Forelimb muscle (tissue), 1 donor: ENCODE results near the gene PRKACG. TPM values are rescaled to one million over a fixed set of nuclear protein-coding genes. Genes with fewer than 3 reads are reported as not detected.
A peak's percentile ranks its signal among the peaks of the same experiment; 100 is the strongest.
"Not testable (repeated sequence)": the region's sequence is repeated elsewhere in the genome, so short reads cannot be mapped to it uniquely, and the experiment has no call there.

Experiments
- DNase-seq: peaks from one replicate; pipeline ENCODE4 v3.0.0-alpha.2; 2013; ENCODE audit warnings: low read depth
- polyA plus RNA-seq: library from polyadenylated mRNA; unstranded; fragments of 120-200 nt; gene quantifications from one replicate; pipeline ENCODE4 v1.2.1, GENCODE V29; 2013; ENCODE audit not compliant: insufficient read length

Gene PRKACG
- 0.11 TPM for polyA plus RNA-seq

DNA sequence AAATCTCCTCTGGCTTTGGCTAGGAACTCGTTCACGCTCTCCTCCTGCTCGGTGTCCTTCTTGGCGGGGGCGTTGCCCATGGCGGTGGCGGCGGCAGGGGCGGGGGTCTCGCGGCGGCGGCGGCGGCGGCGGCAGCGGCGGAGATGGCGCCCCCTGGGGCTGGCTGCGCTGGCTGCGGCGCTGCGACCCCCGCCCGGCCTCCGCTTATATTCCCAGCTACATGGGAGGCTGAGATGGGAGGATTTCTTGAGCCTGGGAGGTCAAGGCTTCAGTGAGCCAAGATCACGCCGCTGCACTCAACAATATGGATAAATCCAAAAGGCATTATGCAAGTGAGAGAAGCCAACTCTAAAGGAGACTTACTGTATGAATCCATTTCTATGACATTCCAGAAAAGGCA lies at the start of gene PRKACG:
Gene PRKACG, minus strand, starts transcription at position 101 of the 400 bp plus-strand sequence. Its CDS starts 21 bp downstream, at position 80.
- no peak for DNase-seq

DNA sequence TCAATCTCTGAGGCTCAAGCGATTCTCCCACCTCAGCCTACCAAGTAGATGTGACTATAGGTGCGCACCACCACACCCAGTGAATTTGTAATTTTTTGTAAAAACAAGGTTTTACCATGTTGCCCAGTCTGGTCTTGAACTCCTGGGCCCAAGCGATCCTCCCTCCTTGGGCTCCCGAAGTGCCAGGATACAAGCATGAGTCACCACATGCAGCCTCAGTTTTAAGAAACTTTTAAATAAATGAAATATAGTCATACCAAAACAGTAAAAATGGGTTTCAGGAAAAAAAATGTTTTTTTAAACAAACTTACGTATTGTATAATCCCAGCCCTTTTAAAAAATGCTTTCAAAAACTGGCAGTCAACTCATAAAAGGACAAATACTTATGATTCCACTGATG lies 48.3 kb upstream of the PRKACG start:
- no peak for DNase-seq

DNA sequence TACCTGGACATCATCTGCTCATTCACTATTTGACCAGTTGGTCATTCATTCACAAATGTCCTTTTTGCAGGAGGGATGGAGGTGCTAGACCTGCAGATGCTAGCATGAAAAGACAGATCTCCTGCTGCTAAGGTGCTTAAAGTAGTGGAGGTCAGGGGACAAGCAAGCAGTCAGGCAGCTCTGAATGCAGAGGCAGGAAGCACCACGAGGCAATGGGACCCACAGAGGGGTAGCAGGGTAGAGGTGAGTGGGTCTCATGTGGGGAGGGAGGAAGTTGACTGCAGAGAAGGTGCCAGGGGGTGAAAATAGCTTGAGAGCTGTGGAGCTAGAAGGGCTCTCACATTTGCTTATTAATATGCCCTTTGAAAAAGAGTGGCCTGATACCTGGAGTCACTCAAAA lies 46.9 kb upstream of the PRKACG start:
- DNase-seq: no peak

DNA sequence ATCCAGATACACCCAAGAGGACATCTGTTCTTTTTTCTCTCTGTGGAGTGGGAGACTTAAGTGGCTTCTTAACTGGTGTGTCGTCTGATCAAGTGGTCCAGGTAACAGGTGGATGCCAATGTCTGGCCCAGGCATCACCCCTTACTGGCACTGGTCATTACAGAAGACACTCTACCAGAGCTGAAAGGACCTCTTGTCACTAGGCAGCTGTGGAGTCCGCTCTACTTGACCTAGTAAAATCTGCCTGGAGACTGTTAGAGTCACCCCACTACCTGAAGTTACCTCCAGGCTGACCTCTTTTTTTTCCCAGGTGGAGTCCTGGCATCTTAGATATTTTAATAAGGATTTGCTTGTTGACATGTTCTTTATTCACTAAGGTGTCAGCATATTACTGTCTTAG lies 44.2 kb upstream of the PRKACG start:
- no peak for DNase-seq

DNA sequence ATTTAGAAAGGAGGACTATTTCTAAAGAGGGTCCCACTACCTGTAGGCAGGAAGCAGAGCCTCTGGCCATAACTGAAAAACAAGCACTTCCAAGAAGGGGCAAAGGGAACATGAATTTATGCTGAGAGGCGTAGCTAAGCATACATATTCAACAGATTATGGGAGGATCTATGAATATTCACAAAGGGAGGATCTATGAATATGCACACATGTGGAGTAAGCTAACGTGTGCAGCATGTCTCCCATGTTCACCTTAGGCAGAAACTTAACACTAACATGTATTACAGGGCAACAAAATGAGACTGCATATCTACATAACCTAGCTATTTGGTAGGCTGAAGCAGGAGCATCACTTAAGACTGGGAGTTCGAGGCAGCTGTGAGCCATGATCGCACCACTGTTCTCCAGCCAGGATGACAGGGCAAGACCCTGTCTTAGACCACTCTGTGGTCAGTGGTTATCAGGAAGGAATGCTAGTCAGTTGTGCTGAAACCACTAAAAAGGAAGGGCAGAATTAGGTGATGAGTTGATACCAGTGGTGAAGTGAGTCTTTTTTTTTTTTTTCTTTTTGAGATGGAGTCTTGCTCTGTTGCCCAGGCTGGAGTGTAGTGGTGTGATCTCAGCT lies 42.4 kb upstream of the PRKACG start:
- DNase-seq: no peak

DNA sequence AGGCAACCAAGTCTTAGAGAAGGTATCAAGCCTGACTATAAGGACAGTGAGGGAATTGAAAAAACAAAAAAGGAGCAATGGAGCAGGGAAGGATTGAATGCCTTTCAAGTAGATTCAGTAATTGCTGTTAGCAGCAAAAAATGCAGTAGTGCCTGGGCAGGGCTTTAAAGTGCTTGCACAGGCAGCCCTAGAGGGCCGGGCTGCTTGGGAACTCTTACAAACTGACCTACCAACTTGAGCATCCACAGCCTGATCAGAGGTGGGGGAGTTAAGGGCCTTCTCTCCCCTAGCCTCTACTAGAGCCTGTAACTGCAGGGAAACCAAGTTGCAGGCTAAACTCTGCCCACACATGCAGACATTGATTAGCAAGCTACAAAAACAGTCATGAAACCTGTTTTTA lies 41.1 kb upstream of the PRKACG start:
- DNase-seq: no peak

DNA sequence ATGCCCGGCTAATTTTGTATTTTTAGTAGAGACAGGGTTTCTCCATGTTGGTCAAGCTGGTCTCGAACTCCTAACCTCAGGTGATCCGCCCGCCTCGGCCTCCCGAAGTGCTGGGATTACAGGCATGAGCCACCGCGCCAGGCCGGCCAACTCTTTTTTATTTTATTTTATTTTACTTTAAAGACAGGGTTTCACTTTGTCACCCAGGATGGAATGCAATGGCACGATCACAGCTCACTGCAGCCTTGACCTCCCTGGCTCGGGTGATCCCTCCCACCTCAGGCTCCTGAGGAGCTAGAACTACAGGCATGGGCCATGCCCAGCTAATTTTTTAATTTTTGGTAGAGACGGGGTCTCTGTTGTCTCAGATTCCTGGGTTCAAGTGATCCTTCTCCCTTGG lies 37.0 kb upstream of the PRKACG start:
- DNase-seq: not testable (repeated sequence)

DNA sequence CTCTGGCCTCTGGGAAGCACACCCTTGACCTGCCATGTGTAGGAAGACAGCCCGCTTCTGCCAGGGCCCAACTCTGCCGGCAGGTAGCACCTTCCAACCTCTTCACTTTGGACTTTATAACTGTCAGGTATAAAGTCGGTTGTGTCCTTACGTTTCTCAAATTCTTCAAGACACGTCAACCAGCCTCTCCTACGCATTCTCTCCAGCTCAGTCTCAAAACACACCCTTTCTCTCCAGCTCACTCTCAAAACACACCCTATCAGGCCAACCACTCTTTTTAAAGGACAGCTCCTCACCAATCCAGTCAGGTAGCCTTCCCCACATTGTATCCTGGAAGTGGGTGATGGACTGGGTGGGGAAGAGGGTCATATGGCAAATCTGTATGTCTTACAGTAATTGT lies 35.2 kb upstream of the PRKACG start:
- DNase-seq: no peak

DNA sequence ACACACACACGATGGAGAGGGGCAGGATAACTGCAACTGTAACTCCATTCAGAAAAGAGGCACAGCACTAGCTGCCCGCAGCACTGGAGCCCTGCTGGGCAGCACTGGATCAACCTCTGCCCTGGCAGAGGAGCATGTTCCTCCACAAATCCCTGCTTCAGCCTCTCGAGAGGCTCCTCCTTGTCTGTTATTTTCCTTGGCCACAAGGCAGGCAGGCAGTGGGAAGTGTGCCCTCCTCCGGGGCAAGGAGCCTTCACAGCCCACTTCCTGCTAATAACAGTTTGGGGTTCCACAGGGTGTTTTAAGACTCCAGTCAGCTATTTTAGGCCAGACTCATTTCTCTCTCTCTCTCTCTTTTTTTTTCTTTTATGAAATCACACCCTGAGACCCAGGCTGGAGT lies 33.5 kb upstream of the PRKACG start:
- no peak for DNase-seq

DNA sequence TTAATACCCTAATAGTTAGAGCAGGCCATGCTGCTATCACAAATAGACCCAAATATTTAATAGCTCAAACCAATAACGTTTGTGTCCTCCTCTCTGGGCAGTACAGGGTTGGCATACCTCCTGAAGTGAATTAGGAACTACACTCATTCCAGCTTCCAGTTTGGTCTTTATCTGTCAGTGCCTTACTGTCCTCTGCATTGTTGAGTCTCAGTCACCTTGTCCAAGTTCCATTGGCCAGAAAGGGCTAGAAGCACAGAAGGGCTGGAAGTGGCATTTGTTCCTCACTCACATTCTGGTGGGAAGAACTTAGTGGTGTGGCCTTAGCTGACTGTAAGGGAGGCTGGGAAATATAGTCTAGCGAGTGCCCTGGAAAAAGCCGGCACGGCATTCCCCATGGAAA lies 32.8 kb upstream of the PRKACG start:
- DNase-seq: no peak

DNA sequence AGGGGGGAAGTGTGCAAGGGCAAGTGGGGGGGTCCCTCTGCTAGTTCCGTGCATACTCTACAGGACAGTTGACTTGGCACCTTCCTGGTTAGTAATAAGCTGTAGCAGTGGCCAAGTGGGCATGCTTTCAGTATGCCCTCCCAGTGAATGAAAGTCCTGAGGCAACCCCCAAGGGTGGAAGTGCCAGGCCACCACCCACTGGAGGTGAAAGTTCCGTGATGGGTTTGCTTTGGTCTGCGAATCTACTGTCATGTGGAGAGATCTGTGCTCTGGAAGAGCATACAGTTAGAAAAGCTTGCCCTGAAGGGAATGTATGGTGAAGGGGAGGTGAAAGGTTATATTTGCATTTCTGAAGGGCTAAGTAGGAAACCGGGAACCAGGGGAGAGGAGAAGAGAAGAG lies 31.9 kb upstream of the PRKACG start:
- no peak for DNase-seq

DNA sequence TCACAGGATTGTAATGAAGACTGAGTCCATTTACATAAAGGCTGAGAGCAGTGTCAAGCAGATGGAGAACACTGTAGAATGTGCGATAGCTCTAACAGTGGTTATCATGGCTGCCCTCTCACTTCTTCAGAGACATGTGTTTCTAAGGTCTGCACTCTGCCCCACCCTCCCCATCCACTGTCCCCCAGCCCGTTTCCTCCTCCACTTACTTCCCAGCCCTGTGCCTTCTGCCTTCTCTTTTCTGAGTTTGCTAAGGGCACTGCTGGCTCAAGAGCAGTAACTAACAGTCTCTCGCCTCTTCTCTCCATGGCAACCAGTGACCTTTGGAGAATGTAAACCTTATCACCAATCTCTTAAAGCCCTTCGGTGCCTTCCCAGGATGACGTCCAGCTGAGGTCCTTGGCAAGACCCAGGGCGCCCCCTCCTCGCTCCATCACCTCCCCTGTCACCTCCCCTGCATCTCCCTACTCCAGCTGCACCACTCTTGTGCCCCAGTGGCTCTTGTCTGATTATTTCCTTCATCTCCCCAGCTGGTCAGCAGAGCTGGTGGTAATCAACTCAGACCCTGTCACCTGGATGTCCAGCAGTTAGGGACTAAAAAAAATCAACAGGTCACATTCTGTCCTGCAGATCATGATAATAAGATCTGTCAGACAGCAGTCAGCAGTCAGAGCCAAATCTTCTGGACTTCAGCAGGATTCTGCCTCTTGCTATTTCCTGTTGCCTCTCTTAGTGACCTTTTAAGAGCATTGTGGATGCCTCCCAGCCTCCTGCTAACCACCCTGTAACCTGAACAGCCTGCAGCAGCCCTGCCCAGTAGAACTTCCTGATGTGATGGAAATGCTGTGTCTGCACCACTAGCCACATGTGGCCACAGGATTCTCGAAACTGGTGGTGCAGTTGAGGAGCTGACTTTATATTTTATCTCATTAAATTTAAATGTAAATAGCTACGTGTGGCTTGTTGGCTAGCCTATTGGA lies 30.6 kb upstream of the PRKACG start:
- DNase-seq: no peak

DNA sequence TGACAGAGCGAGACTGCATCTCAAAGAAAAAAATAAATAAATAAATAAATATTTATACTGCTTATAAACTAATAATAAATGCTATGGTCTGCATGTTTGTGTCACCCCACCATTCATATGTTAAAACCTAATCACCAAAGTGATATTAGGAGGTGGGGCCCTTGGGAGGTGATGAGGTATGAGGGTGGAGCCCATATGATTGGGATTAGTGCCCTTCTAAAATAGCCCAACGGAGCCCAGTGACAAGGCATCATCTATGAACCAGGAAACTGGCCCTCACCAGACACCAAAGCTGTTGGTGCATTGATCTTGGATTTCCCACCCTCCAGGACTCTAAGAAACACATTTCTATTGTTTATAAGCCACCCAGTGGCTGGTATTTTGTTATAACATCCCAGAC lies 26.7 kb upstream of the PRKACG start:
- no peak for DNase-seq

DNA sequence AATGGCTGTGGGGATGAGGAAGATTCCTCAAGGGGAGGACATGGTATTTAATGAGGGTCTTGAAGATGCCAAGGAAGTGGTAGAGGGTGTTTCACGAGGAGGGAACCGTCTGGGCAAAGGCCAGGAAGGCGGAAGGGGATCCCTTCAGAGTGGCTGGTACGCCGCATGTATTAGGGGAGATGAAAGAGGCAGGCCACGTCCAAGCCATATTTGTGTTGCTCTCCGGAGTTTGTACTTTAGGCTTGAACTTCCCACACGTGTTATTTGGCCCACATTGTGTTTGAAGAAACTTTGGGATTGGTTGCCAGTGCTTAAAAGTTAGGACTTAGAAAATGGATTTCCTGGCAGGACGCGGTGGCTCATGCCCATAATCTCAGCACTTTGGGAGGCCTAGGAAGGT lies 22.9 kb upstream of the PRKACG start:
- no peak for DNase-seq

DNA sequence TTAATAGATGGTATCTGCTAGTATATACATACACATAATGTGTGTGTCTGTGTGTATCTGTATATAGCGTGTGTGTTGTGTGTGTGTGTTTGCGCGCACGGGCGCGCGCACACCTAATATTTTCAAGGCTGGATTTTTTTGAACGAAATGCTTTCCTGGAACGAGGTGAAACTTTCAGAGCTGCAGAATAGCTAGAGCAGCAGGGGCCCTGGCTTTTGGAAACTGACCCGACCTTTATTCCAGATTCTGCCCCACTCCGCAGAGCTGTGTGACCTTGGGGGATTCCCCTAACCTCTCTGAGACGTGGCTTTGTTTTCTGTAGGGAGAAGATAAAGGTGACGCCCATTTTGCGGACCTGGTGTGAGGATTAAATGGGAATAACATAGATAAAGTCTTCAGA lies 22.4 kb upstream of the PRKACG start:
- no peak for DNase-seq

DNA sequence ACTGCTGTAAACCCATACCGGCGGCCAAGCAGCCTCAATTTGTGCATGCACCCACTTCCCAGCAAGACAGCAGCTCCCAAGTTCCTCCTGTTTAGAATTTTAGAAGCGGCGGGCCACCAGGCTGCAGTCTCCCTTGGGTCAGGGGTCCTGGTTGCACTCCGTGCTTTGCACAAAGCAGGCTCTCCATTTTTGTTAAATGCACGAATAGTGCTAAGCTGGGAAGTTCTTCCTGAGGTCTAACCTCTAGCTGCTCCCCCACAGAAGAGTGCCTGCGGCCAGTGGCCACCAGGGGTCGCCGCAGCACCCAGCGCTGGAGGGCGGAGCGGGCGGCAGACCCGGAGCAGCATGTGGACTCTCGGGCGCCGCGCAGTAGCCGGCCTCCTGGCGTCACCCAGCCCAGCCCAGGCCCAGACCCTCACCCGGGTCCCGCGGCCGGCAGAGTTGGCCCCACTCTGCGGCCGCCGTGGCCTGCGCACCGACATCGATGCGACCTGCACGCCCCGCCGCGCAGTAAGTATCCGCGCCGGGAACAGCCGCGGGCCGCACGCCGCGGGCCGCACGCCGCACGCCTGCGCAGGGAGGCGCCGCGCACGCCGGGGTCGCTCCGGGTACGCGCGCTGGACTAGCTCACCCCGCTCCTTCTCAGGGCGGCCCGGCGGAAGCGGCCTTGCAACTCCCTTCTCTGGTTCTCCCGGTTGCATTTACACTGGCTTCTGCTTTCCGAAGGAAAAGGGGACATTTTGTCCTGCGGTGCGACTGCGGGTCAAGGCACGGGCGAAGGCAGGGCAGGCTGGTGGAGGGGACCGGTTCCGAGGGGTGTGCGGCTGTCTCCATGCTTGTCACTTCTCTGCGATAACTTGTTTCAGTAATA lies 21.8 kb upstream of the PRKACG start, which contains the start of gene FXN:
Gene FXN, plus strand, starts transcription at position 315 of the 871 bp plus-strand sequence. Its CDS starts 31 bp downstream, at position 346.
- DNase-seq: peak; percentile 46

DNA sequence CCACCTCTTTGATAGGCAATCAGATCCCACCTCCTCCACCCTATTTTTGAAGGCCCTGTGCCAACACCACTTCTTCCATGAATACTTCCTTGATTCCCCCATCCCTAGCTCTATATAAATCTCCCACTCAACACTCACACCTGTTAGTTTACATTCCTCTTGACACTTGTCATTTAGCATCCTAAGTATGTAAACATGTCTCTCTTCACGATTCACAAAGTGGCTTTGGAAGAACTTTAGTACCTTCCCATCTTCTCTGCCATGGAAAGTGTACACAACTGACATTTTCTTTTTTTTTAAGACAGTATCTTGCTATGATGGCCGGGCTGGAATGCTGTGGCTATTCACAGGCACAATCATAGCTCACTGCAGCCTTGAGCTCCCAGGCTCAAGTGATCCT lies 20.2 kb upstream of the PRKACG start:
- no peak for DNase-seq

DNA sequence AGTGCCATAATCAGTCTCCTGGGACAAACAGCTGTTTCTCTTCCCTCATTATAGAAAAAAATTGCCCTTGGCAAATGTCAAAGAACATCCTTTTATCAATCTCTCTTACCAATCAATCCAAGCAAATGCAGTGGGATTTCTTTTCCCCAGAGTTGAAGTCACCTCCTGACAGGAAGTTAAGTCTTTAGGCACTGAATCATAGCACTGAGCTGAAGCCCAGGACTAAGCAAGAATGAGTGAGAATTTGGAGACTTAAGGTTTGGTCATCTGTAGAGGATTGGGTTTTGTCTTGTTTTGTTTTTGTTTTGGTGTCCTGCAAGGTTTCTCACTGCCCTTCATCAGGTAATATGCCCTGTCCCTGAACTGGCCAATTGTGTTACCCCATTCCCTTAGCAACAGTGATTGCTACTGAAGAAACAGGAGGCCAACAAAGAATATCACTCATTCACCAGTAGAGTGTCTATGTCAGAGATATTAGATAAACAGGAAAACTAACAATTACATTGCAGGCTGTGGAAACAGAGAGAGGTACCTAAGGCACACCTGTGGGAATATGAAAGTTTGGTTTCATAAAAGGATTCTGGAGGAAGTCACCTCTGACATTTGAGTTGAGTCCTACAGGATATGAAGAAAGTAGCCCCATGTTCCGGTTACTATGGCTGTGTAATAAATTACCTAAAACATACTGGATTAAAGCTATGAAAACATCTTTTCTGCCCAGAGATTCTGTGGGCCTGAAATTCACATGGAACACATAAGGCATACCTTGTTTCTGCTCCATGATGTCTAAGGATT lies 17.1 kb upstream of the PRKACG start:
- DNase-seq: no peak

DNA sequence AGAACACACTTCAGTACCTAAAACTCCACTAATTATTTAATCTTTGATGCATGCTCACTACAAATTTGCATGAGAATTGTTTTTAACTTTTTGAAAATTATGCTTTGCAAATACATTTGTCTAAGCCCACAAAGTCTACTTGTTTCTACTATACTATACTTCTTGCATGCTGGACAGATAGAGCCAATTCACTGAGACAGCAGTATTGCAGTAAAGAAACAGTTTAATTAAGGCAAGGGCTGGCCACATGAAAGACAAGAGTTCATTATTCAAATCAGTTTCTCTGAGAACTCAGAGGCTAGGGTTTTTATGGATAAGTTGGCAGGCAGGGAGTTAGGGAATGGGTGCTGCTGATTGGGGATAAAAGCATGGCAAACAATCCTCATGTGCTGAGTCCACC lies 15.6 kb upstream of the PRKACG start:
- DNase-seq: no peak

DNA sequence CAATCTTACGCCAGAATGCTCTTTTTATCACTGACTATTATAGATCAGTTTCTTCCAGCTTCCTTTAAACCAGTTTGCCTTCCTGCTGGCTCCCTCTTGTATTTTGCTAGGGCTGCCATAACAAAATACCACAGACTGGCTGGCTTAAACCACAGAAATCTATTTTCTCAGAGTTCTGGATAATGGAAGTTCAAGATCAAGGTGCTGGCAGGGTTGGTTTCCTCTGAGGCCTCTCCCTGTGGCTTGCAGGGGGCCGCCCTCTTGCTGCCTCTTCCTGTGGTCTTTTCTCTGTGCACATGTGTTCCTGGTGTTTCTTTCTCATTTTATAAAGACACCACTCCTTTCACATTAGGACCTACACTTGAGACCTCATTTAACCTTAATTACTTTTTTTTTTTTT lies 14.8 kb upstream of the PRKACG start:
- no peak for DNase-seq
